K562 (cell line): Measurements from ENCODE around the gene EGFL7. TPM values are rescaled to one million over a fixed set of nuclear protein-coding genes. Genes with fewer than 3 reads are reported as not detected.

Experiments used
- CBFA2T3 ChIP-seq: fragments of 450-650 bp; IDR thresholded peaks from 2 replicates; pipeline ENCODE4 v1.6.1; 2017
- CBFB ChIP-seq: sonication (generic); formaldehyde crosslinking; IDR thresholded peaks from 2 replicates; pipeline ENCODE4 v1.4.0; 2020; ENCODE audit warnings: mild to moderate bottlenecking, missing genetic modification reagents
- CBX5 ChIP-seq: IDR thresholded peaks from 2 replicates; pipeline ENCODE4 v1.6.1; 2014; ENCODE audit warnings: low read depth, borderline replicate concordance
- DPF2 ChIP-seq: fragments of 450-650 bp; IDR thresholded peaks from 2 replicates; pipeline ENCODE4 v1.6.1; 2016
- ESRRA ChIP-seq: fragments of 450-650 bp; IDR thresholded peaks from 2 replicates; pipeline ENCODE4 v1.6.1; 2014; ENCODE audit warnings: low read depth, mild to moderate bottlenecking, moderate library complexity, borderline replicate concordance
- EWSR1 ChIP-seq: fragments of 450-650 bp; IDR thresholded peaks from 2 replicates; pipeline ENCODE4 v1.6.1; 2018; ENCODE audit warnings: borderline replicate concordance, mild to moderate bottlenecking, low read depth, moderate library complexity; ENCODE audit not compliant: partially characterized antibody
- HDAC8 ChIP-seq: fragments of 450-650 bp; IDR thresholded peaks from 2 replicates; pipeline ENCODE4 v1.6.1; 2016; ENCODE audit warnings: mild to moderate bottlenecking, missing genetic modification characterization, moderate library complexity, missing compliant biosample characterization
- HMGN3 ChIP-seq: IDR thresholded peaks from 2 replicates; pipeline ENCODE4 v1.6.1; 2011; ENCODE audit warnings: borderline replicate concordance, low read depth, mild to moderate bottlenecking, mixed read lengths, low read length; ENCODE audit not compliant: insufficient read length; ENCODE audit errors: extremely low read depth
- L3MBTL2 ChIP-seq: fragments of 450-650 bp; IDR thresholded peaks from 2 replicates; pipeline ENCODE4 v1.6.1; 2016; ENCODE audit warnings: mild to moderate bottlenecking, moderate library complexity
- PHB2 ChIP-seq: fragments of 450-650 bp; IDR thresholded peaks from 2 replicates; pipeline ENCODE4 v1.6.1; 2017; ENCODE audit warnings: low read depth
- RB1 ChIP-seq: fragments of 450-650 bp; IDR thresholded peaks from 2 replicates; pipeline ENCODE4 v1.6.1; 2017; ENCODE audit warnings: low read depth, mild to moderate bottlenecking
- SP1 ChIP-seq: sonication (generic); formaldehyde crosslinking; IDR thresholded peaks from 2 replicates; pipeline ENCODE4 v1.8.1; 2022; ENCODE audit warnings: mild to moderate bottlenecking, missing genetic modification reagents
- TEAD1 ChIP-seq, 2 experiments: fragments of 450-650 bp in 1 of 2; sonication (generic) in 1 of 2; formaldehyde crosslinking; IDR thresholded peaks; 2 replicates each; pipeline versions ENCODE4 v1.4.0 to v1.8.0; 2020 to 2022; ENCODE audit warnings: mild to moderate bottlenecking in 2 of 2, missing genetic modification reagents in 1 of 2
- TEAD2 ChIP-seq: fragments of 450-650 bp; IDR thresholded peaks from 2 replicates; pipeline ENCODE4 v1.6.1; 2016; ENCODE audit warnings: missing genetic modification characterization, control low read depth, missing compliant biosample characterization
- U2AF2 ChIP-seq: fragments of 200-400 bp; formaldehyde crosslinking; optimal IDR thresholded peaks from 2 replicates; pipeline ENCODE3; 2017; ENCODE audit warnings: low read depth, mild to moderate bottlenecking, low read length
- ZC3H11A ChIP-seq: IDR thresholded peaks from 2 replicates; pipeline ENCODE4 v1.6.1; 2012; ENCODE audit warnings: low read depth, low read length, improper control_type of control experiment
- ZNF668 ChIP-seq: fragments of 250-450 bp; sonication (Bioruptor Pico); IDR thresholded peaks from 2 replicates; pipeline ENCODE4 v1.8.0; 2022; ENCODE audit warnings: mild to moderate bottlenecking, inconsistent platforms
- ZNF77 ChIP-seq: fragments of 250-450 bp; sonication (Bioruptor Pico); IDR thresholded peaks from 2 replicates; pipeline ENCODE4 v1.5.0; 2020
- ZZZ3 ChIP-seq: fragments of 450-650 bp; IDR thresholded peaks from 2 replicates; pipeline ENCODE4 v1.6.1; 2016; ENCODE audit warnings: antibody characterized with exemption, mild to moderate bottlenecking, moderate library complexity
- polyA plus RNA-seq, 8 experiments: library from polyadenylated mRNA; depleted of rRNA in 4 of 8; stranded (reverse) in 5 of 8; unstranded in 3 of 8; fragments of >200 nt; fragmentation: Nextera tagmentation in 2 of 8; fragmentation: Illumina TruSeq in 1 of 8; extraction: Ambion mirVana in 2 of 8; extraction: Trizol in 1 of 8; gene quantifications; 2 replicates each; pipeline versions ENCODE4 v1.2.1 to v1.2.3, GENCODE V29; 2011 to 2014; ENCODE audit warnings: inconsistent platforms in 1 of 8, missing spikeins in 1 of 8
- total RNA-seq, 7 experiments: library from RNA; depleted of rRNA in 6 of 7; stranded (reverse); fragments of >200 nt in 6 of 7; fragmentation: Illumina TruSeq in 2 of 7; extraction: Trizol in 2 of 7; gene quantifications; 2 replicates each; pipeline versions ENCODE4 v1.2.1 to v1.2.3, GENCODE V29; 2011 to 2021; ENCODE audit warnings: low replicate concordance in 1 of 7
- TF ChIP-seq, protein P1 (sequence below): sonication (generic); formaldehyde crosslinking; IDR thresholded peaks from 2 replicates; pipeline ENCODE4 v1.8.0; 2023; ENCODE audit warnings: mild to moderate bottlenecking, missing genetic modification reagents
- TF ChIP-seq, protein P2 (sequence below), 2 experiments: fragments of 450-650 bp; conservative IDR thresholded peaks; 2 replicates each; pipeline ENCODE4 v1.6.1; 2017; ENCODE audit warnings: mild to moderate bottlenecking in 2 of 2, moderate library complexity in 2 of 2

Gene EGFL7
- total and polyA plus RNA-seq, 9 of the 15 experiments (the other 6 are each of a cell fraction or from before 2014, with no cell fraction given): 1.5 to 286 (median 55.5) TPM

DNA sequence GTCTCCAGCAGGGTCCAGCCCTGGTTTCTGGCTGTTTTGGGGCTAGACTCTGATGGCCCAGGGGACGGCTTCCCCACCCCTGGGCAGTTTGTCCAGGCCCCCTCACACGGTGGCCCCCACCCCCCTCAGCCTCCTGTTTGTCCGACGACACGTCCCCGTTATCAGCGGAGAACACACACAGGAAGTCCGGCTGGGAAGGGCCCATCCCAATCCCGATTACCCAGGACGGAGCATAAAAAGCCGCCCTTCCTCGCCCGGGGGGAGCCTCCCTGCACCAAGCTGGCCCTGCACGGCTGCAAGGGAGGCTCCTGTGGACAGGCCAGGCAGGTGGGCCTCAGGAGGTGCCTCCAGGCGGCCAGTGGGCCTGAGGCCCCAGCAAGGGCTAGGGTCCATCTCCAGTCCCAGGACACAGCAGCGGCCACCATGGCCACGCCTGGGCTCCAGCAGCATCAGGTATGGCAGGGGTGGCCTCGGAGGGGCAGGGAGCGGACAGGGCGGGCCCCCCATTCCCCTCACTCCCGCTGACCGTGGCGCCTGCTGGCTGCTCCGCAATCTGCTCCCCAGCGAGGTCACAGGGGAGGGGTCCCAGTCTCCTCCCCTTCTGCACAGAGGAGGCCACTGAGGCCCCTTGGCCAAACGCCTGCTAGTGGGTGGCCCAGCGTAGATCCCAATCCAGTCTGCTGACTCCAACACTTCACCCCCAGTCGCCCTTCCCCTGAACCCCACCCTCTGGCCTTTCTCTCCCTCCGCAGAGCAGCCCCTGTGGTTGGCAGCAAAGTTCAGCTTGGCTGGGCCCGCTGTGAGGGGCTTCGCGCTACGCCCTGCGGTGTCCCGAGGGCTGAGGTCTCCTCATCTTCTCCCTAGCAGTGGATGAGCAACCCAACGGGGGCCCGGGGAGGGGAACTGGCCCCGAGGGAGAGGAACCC, at the start of gene EGFL7 (continued):
- TF ChIP-seq ZC3H11A (no peak), ZZZ3 (no peak), TEAD1 (CRISPR knock-in tag; IDR thresholded peaks at IDR 0.05) (no peak), CBFB (CRISPR knock-in tag) (no peak), ESRRA (no peak), TEAD2 (tag) (no peak), U2AF2 (no peak), L3MBTL2 (peak; percentile 68), ZNF77 (CRISPR knock-in tag) (peak; percentile 89; the same call in 1 of the 2 replicates), PHB2 (peak; percentile 49; the same call in 1 of the 2 replicates), HDAC8 (no peak), CBX5 (no peak), CBFA2T3 (peak; percentile 95), SP1 (peak; percentile 60), ZNF668 (CRISPR knock-in tag) (no peak), DPF2 (peak; percentile 92), HMGN3 (peak; percentile 94), EWSR1 (no peak), RB1 (peak; percentile 66)
- TF ChIP-seq, protein P1, sequence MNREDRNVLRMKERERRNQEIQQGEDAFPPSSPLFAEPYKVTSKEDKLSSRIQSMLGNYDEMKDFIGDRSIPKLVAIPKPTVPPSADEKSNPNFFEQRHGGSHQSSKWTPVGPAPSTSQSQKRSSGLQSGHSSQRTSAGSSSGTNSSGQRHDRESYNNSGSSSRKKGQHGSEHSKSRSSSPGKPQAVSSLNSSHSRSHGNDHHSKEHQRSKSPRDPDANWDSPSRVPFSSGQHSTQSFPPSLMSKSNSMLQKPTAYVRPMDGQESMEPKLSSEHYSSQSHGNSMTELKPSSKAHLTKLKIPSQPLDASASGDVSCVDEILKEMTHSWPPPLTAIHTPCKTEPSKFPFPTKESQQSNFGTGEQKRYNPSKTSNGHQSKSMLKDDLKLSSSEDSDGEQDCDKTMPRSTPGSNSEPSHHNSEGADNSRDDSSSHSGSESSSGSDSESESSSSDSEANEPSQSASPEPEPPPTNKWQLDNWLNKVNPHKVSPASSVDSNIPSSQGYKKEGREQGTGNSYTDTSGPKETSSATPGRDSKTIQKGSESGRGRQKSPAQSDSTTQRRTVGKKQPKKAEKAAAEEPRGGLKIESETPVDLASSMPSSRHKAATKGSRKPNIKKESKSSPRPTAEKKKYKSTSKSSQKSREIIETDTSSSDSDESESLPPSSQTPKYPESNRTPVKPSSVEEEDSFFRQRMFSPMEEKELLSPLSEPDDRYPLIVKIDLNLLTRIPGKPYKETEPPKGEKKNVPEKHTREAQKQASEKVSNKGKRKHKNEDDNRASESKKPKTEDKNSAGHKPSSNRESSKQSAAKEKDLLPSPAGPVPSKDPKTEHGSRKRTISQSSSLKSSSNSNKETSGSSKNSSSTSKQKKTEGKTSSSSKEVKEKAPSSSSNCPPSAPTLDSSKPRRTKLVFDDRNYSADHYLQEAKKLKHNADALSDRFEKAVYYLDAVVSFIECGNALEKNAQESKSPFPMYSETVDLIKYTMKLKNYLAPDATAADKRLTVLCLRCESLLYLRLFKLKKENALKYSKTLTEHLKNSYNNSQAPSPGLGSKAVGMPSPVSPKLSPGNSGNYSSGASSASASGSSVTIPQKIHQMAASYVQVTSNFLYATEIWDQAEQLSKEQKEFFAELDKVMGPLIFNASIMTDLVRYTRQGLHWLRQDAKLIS: peak; percentile 76; the same call in 1 of the 2 replicates
- TF ChIP-seq, protein P2, sequence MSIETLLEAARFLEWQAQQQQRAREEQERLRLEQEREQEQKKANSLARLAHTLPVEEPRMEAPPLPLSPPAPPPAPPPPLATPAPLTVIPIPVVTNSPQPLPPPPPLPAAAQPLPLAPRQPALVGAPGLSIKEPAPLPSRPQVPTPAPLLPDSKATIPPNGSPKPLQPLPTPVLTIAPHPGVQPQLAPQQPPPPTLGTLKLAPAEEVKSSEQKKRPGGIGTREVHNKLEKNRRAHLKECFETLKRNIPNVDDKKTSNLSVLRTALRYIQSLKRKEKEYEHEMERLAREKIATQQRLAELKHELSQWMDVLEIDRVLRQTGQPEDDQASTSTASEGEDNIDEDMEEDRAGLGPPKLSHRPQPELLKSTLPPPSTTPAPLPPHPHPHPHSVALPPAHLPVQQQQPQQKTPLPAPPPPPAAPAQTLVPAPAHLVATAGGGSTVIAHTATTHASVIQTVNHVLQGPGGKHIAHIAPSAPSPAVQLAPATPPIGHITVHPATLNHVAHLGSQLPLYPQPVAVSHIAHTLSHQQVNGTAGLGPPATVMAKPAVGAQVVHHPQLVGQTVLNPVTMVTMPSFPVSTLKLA (conservative IDR thresholded peaks at IDR 0.05): peak; percentile 71 to 83
